Kidney epithelial cell (primary cell): Measurements from ENCODE around the gene ITGB5. TPM values are rescaled to one million over a fixed set of nuclear protein-coding genes. Genes with fewer than 3 reads are reported as not detected.

Experiments used
- DNase-seq: peaks from one replicate; pipeline ENCODE4 v3.0.0-alpha.2; 2010; ENCODE audit warnings: low read depth
- H3K27me3 ChIP-seq: 2 replicates; pipeline ENCODE4 v1.6.0; 2011; ENCODE audit warnings: low read length; ENCODE audit not compliant: control insufficient read depth, insufficient read depth
- H3K36me3 ChIP-seq: 2 replicates; pipeline ENCODE4 v1.5.1; 2011; ENCODE audit warnings: low read length; ENCODE audit not compliant: control insufficient read depth, insufficient read depth
- H3K4me3 ChIP-seq: 2 replicates; pipeline ENCODE4 v1.5.1; 2011; ENCODE audit warnings: low read depth, mild to moderate bottlenecking, control low read depth, low read length
- CTCF ChIP-seq: IDR thresholded peaks from 2 replicates; pipeline ENCODE4 v1.5.1; 2011; ENCODE audit warnings: mild to moderate bottlenecking, moderate library complexity, low read length, control low read depth, inconsistent platforms; ENCODE audit not compliant: insufficient read depth, poor library complexity, severe bottlenecking
- total RNA-seq: library from RNA; depleted of rRNA; stranded (reverse); fragments of >200 nt; gene quantifications from 2 replicates; pipeline ENCODE4 v1.2.3, GENCODE V29; 2015

Gene ITGB5
- total RNA-seq, 1 donor from 2014 or later: 86.0 TPM

DNA sequence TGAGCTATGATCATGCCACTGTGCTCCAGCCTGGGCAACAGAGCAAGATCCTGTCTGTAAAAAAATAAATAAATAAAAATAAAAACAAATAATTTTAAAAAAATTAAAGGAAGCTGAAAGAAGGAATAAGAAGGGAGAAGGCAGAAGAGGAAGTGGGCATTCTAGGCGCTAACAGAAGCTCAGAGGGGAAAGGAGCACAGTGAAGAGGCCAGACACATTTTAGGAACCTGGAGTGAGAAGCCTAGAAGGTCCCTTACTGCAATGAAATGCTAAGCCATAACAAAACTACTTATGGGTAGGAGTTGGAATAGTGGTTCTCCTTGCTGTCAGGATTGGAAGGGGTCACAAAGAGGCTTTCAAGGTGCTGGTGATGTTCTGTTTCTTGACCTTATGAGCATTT lies 64.0 kb downstream of the ITGB5 start:
- no peak for DNase-seq
- Histone ChIP-seq H3K4me3 (no peak overlapping the region), H3K27me3 (no peaks in the 10 kb centered on the region), H3K36me3 (no peaks in the 10 kb centered on the region)
- no peak for TF ChIP-seq CTCF

GRCh38 chr3:124821356-124821755 lies 65.8 kb downstream of the ITGB5 start:
- Histone ChIP-seq H3K4me3 (no peak overlapping the region), H3K36me3 (no peaks in the 10 kb centered on the region), H3K27me3 (no peaks in the 10 kb centered on the region)
- no peak for DNase-seq
- no peak for TF ChIP-seq CTCF

GRCh38 chr3:124818398-124819091 lies 68.6 kb downstream of the ITGB5 start:
- no peak for TF ChIP-seq CTCF
- H3K36me3 ChIP-seq: no peaks in the 10 kb centered on the region

GRCh38 chr3:124817079-124817478 lies 70.1 kb downstream of the ITGB5 start:
- DNase-seq: no peak
- no peak for TF ChIP-seq CTCF
- H3K36me3 ChIP-seq: no peaks in the 10 kb centered on the region
- no peak overlapping the region for H3K4me3 ChIP-seq
- no peaks in the 10 kb centered on the region for H3K27me3 ChIP-seq

More at GRCh38 chr3:124818398-124819091, 68.6 kb downstream of the ITGB5 start:
- Histone ChIP-seq H3K4me3 (no peak overlapping the region), H3K27me3 (no peaks in the 10 kb centered on the region)
- DNase-seq: no peak

DNA sequence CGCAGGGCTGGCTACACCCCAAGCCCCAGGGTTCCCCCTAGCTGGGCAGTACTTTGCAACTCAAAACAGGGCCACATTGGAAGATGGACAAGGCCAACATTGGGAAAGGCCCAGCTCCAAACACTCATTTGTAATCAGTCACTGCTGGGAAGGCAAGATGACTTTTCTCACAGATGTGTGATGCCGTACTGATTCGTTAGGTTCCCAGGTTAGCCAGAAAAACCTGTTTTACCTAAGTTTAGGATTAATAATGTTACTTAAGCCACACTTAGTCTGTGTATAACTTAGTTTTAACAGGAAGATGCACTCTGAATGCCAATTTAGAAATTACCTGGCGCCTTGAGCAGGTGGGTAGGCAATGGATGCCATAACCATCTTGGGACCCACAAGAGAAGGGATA lies 71.0 kb downstream of the ITGB5 start:
- Histone ChIP-seq H3K4me3 (no peak overlapping the region), H3K36me3 (no peaks in the 10 kb centered on the region), H3K27me3 (no peaks in the 10 kb centered on the region)
- no peak for TF ChIP-seq CTCF
- no peak for DNase-seq

GRCh38 chr3:124815781-124816180 lies 71.4 kb downstream of the ITGB5 start:
- no peak for DNase-seq
- no peaks in the 10 kb centered on the region for H3K36me3 ChIP-seq
- H3K27me3 ChIP-seq: no peaks in the 10 kb centered on the region
- TF ChIP-seq CTCF: no peak
- no peak overlapping the region for H3K4me3 ChIP-seq
